ENCODE results near the gene HDAC1. TPM values are rescaled to one million over a fixed set of nuclear protein-coding genes. Genes with fewer than 3 reads are reported as not detected.

HDAC1 gene
- total and polyA plus RNA-seq, 2 donors (not counting 1 experiment from before 2014, with no cell fraction given) = 100 to 159 TPM

- TF ChIP-seq CTCF (conservative IDR thresholded peaks at IDR 0.05 in 1 of 2, IDR thresholded peaks at IDR 0.05 in 1 of 2; ENCODE audit: low read depth in 1 of 2, low read length in 2 of 2) (peak; percentile 34 to 56), EZH2 (IDR thresholded peaks at IDR 0.05; ENCODE audit: low read length, missing control alignments) (no peak)
- Histone ChIP-seq H3K36me3 (ENCODE audit: control insufficient read depth, insufficient read depth, low read length) (no peaks in the 10 kb centered on the region), H3K4me1 (ENCODE audit: control insufficient read depth, extremely low read depth, insufficient read depth, low read length) (peaks cover 23% of the 10 kb centered on the region), H3K27ac (ENCODE audit: insufficient read depth, low read length) (no peak overlapping the region), H3K27me3 (ENCODE audit: control insufficient read depth, insufficient read depth, low read length) (no peaks in the 10 kb centered on the region), H3K9ac (ENCODE audit: insufficient read depth, low read length) (peak overlapping the region; percentile 81), H3K4me3 (replicated peaks in 1 of 4; ENCODE audit: control extremely low read depth in 1 of 4, insufficient read depth in 1 of 4, low read depth in 3 of 4, low read length in 4 of 4) (peak overlapping the region; percentile 36 to 74 (median 68)), H3K9me3 (ENCODE audit: control insufficient read depth, insufficient read depth, low read depth, low read length) (no peaks in the 10 kb centered on the region), H3K79me2 (ENCODE audit: control insufficient read depth, insufficient read depth, low read length) (no peaks in the 10 kb centered on the region), H3K4me2 (ENCODE audit: extremely low read depth, insufficient read depth, low read length) (peak overlapping the region; percentile 37), H2AFZ (ENCODE audit: low read length) (peak overlapping the region; percentile 72), H4K20me1 (ENCODE audit: control insufficient read depth, extremely low read depth, insufficient read depth, low read length) (no peaks in the 10 kb centered on the region)
- DNase-seq (ENCODE audit: low read depth in 2 of 2) = peak in 1 of 2 donors; percentile 77
Measured at GRCh38 chr1:32350785-32351398, 59.0 kb downstream of the HDAC1 start.

GRCh38 chr1:32351399-32352238 is 59.7 kb downstream of the HDAC1 start:
- H3K79me2 ChIP-seq (ENCODE audit: control insufficient read depth, insufficient read depth, low read length) = no peaks in the 10 kb centered on the region
- H3K9me3 ChIP-seq (ENCODE audit: control insufficient read depth, insufficient read depth, low read depth, low read length) = no peaks in the 10 kb centered on the region
- no peaks in the 10 kb centered on the region for H3K36me3 ChIP-seq (ENCODE audit: control insufficient read depth, insufficient read depth, low read length)
- TF ChIP-seq EZH2 (IDR thresholded peaks at IDR 0.05; ENCODE audit: low read length, missing control alignments) = no peak
- no peak for TF ChIP-seq CTCF (conservative IDR thresholded peaks at IDR 0.05 in 1 of 2, IDR thresholded peaks at IDR 0.05 in 1 of 2; ENCODE audit: low read depth in 1 of 2, low read length in 2 of 2)
- H3K4me1 ChIP-seq (ENCODE audit: control insufficient read depth, extremely low read depth, insufficient read depth, low read length) = peaks cover 23% of the 10 kb centered on the region
- H2AFZ ChIP-seq (ENCODE audit: low read length) = peak overlapping the region; percentile 72
- H3K4me3 ChIP-seq (replicated peaks in 1 of 4; ENCODE audit: control extremely low read depth in 1 of 4, insufficient read depth in 1 of 4, low read depth in 3 of 4, low read length in 4 of 4) = peak overlapping the region; percentile 64 to 74 (median 70)
- H4K20me1 ChIP-seq (ENCODE audit: control insufficient read depth, extremely low read depth, insufficient read depth, low read length) = no peaks in the 10 kb centered on the region
- peak overlapping the region; percentile 81 for H3K9ac ChIP-seq (ENCODE audit: insufficient read depth, low read length)
- peak overlapping the region; percentile 91 for H3K4me2 ChIP-seq (ENCODE audit: extremely low read depth, insufficient read depth, low read length)
- peak; percentile 88 to 93 for DNase-seq (ENCODE audit: low read depth in 2 of 2)
- peak overlapping the region; percentile 88 for H3K27ac ChIP-seq (ENCODE audit: insufficient read depth, low read length)
- no peaks in the 10 kb centered on the region for H3K27me3 ChIP-seq (ENCODE audit: control insufficient read depth, insufficient read depth, low read length)

GRCh38 chr1:32352239-32352745 is 60.4 kb downstream of the HDAC1 start:
- peaks cover 23% of the 10 kb centered on the region for H3K4me1 ChIP-seq (ENCODE audit: control insufficient read depth, extremely low read depth, insufficient read depth, low read length)
- no peak for DNase-seq (ENCODE audit: low read depth in 2 of 2)

More at GRCh38 chr1:32352239-32352745, 60.4 kb downstream of the HDAC1 start:
- no peaks in the 10 kb centered on the region for H4K20me1 ChIP-seq (ENCODE audit: control insufficient read depth, extremely low read depth, insufficient read depth, low read length)
- TF ChIP-seq CTCF (conservative IDR thresholded peaks at IDR 0.05 in 1 of 2, IDR thresholded peaks at IDR 0.05 in 1 of 2; ENCODE audit: low read depth in 1 of 2, low read length in 2 of 2) (no peak), EZH2 (IDR thresholded peaks at IDR 0.05; ENCODE audit: low read length, missing control alignments) (no peak)
- H3K4me3 ChIP-seq (replicated peaks in 1 of 4; ENCODE audit: control extremely low read depth in 1 of 4, insufficient read depth in 1 of 4, low read depth in 3 of 4, low read length in 4 of 4) = peak overlapping the region; percentile 60 to 74 (median 70)
- no peak overlapping the region for H2AFZ ChIP-seq (ENCODE audit: low read length)
- H3K27me3 ChIP-seq (ENCODE audit: control insufficient read depth, insufficient read depth, low read length) = no peaks in the 10 kb centered on the region
- H3K9ac ChIP-seq (ENCODE audit: insufficient read depth, low read length) = peak overlapping the region; percentile 81
- no peaks in the 10 kb centered on the region for H3K9me3 ChIP-seq (ENCODE audit: control insufficient read depth, insufficient read depth, low read depth, low read length)
- no peaks in the 10 kb centered on the region for H3K36me3 ChIP-seq (ENCODE audit: control insufficient read depth, insufficient read depth, low read length)
- H3K27ac ChIP-seq (ENCODE audit: insufficient read depth, low read length) = peak overlapping the region; percentile 88
- no peaks in the 10 kb centered on the region for H3K79me2 ChIP-seq (ENCODE audit: control insufficient read depth, insufficient read depth, low read length)
- peak overlapping the region; percentile 91 for H3K4me2 ChIP-seq (ENCODE audit: extremely low read depth, insufficient read depth, low read length)

All from fibroblast of lung (primary cell).